Anterior cingulate cortex (tissue), 58 donors: Measurements from ENCODE around the gene IRX5.

Source experiments
- DNase-seq, 58 donors: peaks; one replicate each; lab custom pipeline; 2025; lab: John Stamatoyannopoulos, UW

IRX5 gene

GRCh38 chr16:54929090-54930004, 1.3 kb upstream of the IRX5 start:
- DNase-seq: peak; percentile 6 to 99 (median 91)

GRCh38 chr16:54930869-54931119, 129 bp downstream of the IRX5 start:
- no peak for DNase-seq

- no peak for DNase-seq
Observed at GRCh38 chr16:54931120-54932014, 702 bp downstream of the IRX5 start.

GRCh38 chr16:54932021-54932660, 1.5 kb downstream of the IRX5 start:
- no peak for DNase-seq

- no peak for DNase-seq
Observed at GRCh38 chr16:54932737-54933254, 2.1 kb downstream of the IRX5 start.

- DNase-seq: no peak
Observed at GRCh38 chr16:54933281-54934011, 2.8 kb downstream of the IRX5 start.

GRCh38 chr16:54934481-54935265, 4.0 kb downstream of the IRX5 start:
- no peak for DNase-seq

GRCh38 chr16:54935266-54935968, 4.8 kb downstream of the IRX5 start:
- no peak for DNase-seq

GRCh38 chr16:54936201-54936978, 5.7 kb downstream of the IRX5 start:
- no peak for DNase-seq

- DNase-seq: peak in 1 of 58 donors; percentile 8
Observed at GRCh38 chr16:54936979-54937670, 6.5 kb downstream of the IRX5 start.

- DNase-seq: no peak
Observed at GRCh38 chr16:54937671-54938211, 7.1 kb downstream of the IRX5 start.

- DNase-seq: no peak
Observed at GRCh38 chr16:54938212-54939028, 7.8 kb downstream of the IRX5 start.

GRCh38 chr16:54939029-54939346, 8.3 kb downstream of the IRX5 start:
- no peak for DNase-seq

- DNase-seq: no peak
Observed at GRCh38 chr16:54939510-54940278, 9.0 kb downstream of the IRX5 start.

GRCh38 chr16:54940279-54940604, 9.6 kb downstream of the IRX5 start:
- no peak for DNase-seq
